Prostate gland (tissue), 2 donors: Measurements from ENCODE around the gene SETBP1. TPM values are rescaled to one million over a fixed set of nuclear protein-coding genes. Genes with fewer than 3 reads are reported as not detected.

Experiments used
- DNase-seq: peaks from one replicate; pipeline ENCODE4 v3.0.0-alpha.2; 2019; ENCODE audit warnings: low spot score
- H3K27ac ChIP-seq, 2 donors: fragments of 200-600 bp; sonication (generic); 2 replicates each; pipeline ENCODE4 v1.5.1; 2017 to 2019
- H3K27me3 ChIP-seq: fragments of 200-600 bp; sonication (generic); replicated peaks from 2 replicates; pipeline ENCODE4 v1.5.1; 2019; ENCODE audit not compliant: insufficient read depth
- H3K36me3 ChIP-seq, 2 donors: fragments of 200-600 bp; sonication (generic); 1 replicate in 1 of 2; 2 replicates in 1 of 2; pipeline versions ENCODE4 v1.5.1 to v1.8.1; 2017 to 2019
- H3K4me1 ChIP-seq: fragments of 200-600 bp; sonication (generic); replicated peaks from 2 replicates; pipeline ENCODE4 v1.5.1; 2019
- H3K4me3 ChIP-seq, 2 donors: fragments of 200-600 bp; sonication (generic); 2 replicates each; pipeline ENCODE4 v1.5.1; 2017 to 2019
- H3K9me3 ChIP-seq: fragments of 200-600 bp; sonication (generic); 2 replicates; pipeline ENCODE4 v1.5.1; 2017
- CTCF ChIP-seq, 4 experiments: fragments of 200-600 bp in 2 of 4; fragments of 450-650 bp in 2 of 4; sonication (generic) in 2 of 4; IDR thresholded peaks; 1 replicate in 3 of 4; 2 replicates in 1 of 4; pipeline ENCODE4 v1.5.1; 2016 to 2019; ENCODE audit warnings: antibody characterized with exemption in 4 of 4, mild to moderate bottlenecking in 2 of 4, moderate library complexity in 2 of 4
- POLR2A ChIP-seq: fragments of 450-650 bp; IDR thresholded peaks from one replicate; pipeline ENCODE4 v1.6.1; 2016; ENCODE audit warnings: antibody characterized with exemption, mild to moderate bottlenecking
- POLR2AphosphoS5 ChIP-seq: sonication (generic); formaldehyde crosslinking; IDR thresholded peaks from one replicate; pipeline ENCODE4 v1.6.1; 2017; ENCODE audit warnings: antibody characterized with exemption
- WGBS: methylation state at CpG from one replicate; pipeline ENCODE4 v1.1.5; 2018; 5-methylcytosine and 5-hydroxymethylcytosine counted together
- intact Hi-C: fragments of 100-400 bp; cut with DNase I; formaldehyde crosslinking; loops from one replicate; pipeline ENCODE4 v1.14.2; 2022
- total RNA-seq, 2 donors: library from RNA; depleted of rRNA; stranded (reverse); fragments of >200 nt; gene quantifications; one replicate each; pipeline ENCODE4 v1.1.0, GENCODE V29; 2016

Gene SETBP1
- total RNA-seq, 2 donors from 2014 or later: 28.4 to 45.1 TPM

DNA sequence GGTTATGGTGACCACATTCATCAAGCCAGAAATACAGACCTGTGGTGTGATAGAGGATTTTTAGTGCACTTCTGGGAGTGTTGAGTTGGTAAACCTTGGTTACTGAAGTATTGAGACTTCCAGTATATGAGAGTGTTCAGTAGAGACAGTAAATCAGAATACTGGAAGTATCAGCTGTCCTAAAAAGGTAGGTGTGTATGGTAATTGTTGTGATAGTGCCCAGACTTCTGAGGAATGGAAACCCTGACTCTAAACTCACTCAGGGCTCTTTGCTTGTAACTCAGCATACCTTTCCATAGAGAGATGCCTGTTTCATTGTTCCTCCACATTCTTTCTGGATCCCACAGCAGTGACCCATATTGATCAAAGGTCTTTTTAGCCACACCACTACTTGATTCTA lies 217.1 kb downstream of the SETBP1 start:
- Histone ChIP-seq H3K27ac (no peak overlapping the region), H3K27me3 (no peaks in the 10 kb centered on the region), H3K4me3 (no peak overlapping the region), H3K36me3 (no peaks in the 10 kb centered on the region), H3K9me3 (no peaks in the 10 kb centered on the region), H3K4me1 (no peaks in the 10 kb centered on the region)
- DNase-seq: no peak
- intact Hi-C loops: no loop called here
- no peak for TF ChIP-seq POLR2A
- TF ChIP-seq CTCF (IDR thresholded peaks at IDR 0.05): no peak
- TF ChIP-seq POLR2AphosphoS5: no peak

DNA sequence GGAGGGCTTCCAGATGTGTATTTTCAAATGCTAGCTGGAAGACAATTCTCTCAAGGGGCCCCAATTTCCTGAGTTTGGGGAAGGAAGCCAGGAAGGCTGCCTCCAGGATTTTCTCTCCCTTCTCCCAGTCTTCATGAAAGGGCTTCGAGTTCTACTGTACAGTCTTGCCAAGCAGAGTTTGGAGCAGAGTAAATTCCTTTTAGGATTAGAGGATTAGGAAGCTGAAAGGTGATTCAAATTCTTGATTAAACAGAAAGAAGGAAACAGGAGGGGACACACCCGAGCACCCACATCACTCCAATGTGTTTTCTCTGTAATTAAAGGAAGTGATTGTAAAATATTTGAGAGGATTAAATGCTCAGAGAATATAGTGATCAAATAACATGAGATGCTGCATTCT lies 217.8 kb downstream of the SETBP1 start:
- intact Hi-C loops: no loop called here
- no peak for DNase-seq
- H3K27me3 ChIP-seq: no peaks in the 10 kb centered on the region
- H3K4me3 ChIP-seq: no peak overlapping the region
- H3K4me1 ChIP-seq: no peaks in the 10 kb centered on the region
- no peaks in the 10 kb centered on the region for H3K9me3 ChIP-seq
- 22% methylated on average over 2 of the region's 2 CpGs for WGBS
- H3K36me3 ChIP-seq: no peaks in the 10 kb centered on the region
- H3K27ac ChIP-seq: no peak overlapping the region
- no peak for TF ChIP-seq CTCF (IDR thresholded peaks at IDR 0.05)
- TF ChIP-seq POLR2A: no peak
- no peak for TF ChIP-seq POLR2AphosphoS5

DNA sequence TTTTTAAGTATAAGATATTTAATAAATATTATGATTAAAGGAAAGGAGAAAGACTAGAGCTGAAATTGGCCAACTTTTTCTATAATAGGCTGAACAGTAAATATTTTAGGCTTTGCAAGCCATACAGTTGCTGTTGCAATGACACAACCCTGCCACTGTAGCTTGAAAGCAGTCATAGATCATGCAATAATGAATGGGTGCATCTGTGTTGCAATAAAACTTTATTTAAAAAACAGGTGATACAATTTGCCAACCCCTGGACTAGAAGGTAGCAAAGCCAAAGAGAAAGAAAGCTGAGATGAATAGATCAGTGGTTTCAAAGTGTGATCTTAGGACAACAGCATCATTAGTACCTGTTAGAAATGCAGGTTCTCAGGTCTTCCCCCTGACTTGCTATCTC lies 219.1 kb downstream of the SETBP1 start:
- Histone ChIP-seq H3K27ac (no peak overlapping the region), H3K4me3 (no peak overlapping the region), H3K27me3 (no peaks in the 10 kb centered on the region), H3K36me3 (no peaks in the 10 kb centered on the region), H3K9me3 (no peaks in the 10 kb centered on the region), H3K4me1 (no peaks in the 10 kb centered on the region)
- DNase-seq: no peak
- no peak for TF ChIP-seq POLR2AphosphoS5
- TF ChIP-seq CTCF (IDR thresholded peaks at IDR 0.05): no peak
- no peak for TF ChIP-seq POLR2A
- intact Hi-C loops: no loop called here

DNA sequence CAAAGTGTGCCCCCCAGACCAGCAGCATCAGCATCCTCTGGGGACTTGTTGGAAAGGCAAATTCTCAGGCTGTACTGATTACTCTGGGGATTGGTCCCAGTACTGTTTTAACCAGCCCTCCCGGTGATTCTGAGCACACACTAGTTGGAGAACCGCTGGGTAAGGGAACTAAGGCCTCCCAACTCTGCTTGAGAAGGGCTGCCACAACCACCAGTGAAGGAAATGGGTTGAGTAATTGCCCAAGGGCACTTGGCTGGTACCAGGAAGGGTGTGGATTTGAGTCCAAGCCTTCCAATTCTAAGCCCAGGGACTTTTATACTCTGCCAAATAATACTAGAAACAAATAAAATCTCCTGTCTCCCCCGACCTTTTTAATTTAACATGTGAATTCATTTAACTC lies 219.9 kb downstream of the SETBP1 start:
- 51% methylated on average over 3 of the region's 3 CpGs for WGBS

GRCh38 chr18:44901283-44901682 lies 220.6 kb downstream of the SETBP1 start:
- TF ChIP-seq CTCF (IDR thresholded peaks at IDR 0.05): no peak
- TF ChIP-seq POLR2A: no peak
- TF ChIP-seq POLR2AphosphoS5: no peak
- H3K36me3 ChIP-seq: no peaks in the 10 kb centered on the region
- H3K27ac ChIP-seq: no peak overlapping the region
- H3K9me3 ChIP-seq: no peaks in the 10 kb centered on the region
- no peak overlapping the region for H3K4me3 ChIP-seq
- intact Hi-C loops: no loop called here
- 92% methylated on average over 2 of the region's 2 CpGs for WGBS
- DNase-seq: no peak
- no peaks in the 10 kb centered on the region for H3K4me1 ChIP-seq
- H3K27me3 ChIP-seq: no peaks in the 10 kb centered on the region

More for the DNA sequence above, 219.9 kb downstream of the SETBP1 start:
- intact Hi-C loops: no loop called here
- no peak for DNase-seq
- no peak overlapping the region for H3K27ac ChIP-seq
- no peaks in the 10 kb centered on the region for H3K36me3 ChIP-seq
- H3K4me1 ChIP-seq: no peaks in the 10 kb centered on the region
- TF ChIP-seq POLR2AphosphoS5 (no peak), CTCF (IDR thresholded peaks at IDR 0.05) (no peak), POLR2A (no peak)
- H3K9me3 ChIP-seq: no peaks in the 10 kb centered on the region
- no peak overlapping the region for H3K4me3 ChIP-seq
- H3K27me3 ChIP-seq: no peaks in the 10 kb centered on the region
